Measurements from ENCODE around the gene TFEB. TPM values are rescaled to one million over a fixed set of nuclear protein-coding genes. Genes with fewer than 3 reads are reported as not detected.

The TFEB gene
- total RNA-seq, 2 donors from 2014 or later, result 16.9 to 21.7 TPM

DNA sequence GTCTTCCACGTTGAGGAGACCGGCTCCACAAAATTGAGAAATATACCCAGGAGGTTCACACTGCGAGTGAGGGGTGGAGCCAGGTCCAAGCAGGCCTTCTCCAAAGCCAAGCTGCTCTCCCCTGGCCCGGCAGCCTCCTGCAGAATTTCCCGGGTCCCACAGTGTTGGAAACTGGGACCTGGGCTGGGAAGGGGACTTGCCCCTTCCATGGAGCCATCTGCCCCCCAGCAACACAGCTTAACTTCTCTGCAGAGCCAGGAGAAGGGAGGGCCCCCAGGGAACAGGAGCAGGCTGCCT lies 61.8 kb downstream of the TFEB start:
- TF ChIP-seq, protein P1, sequence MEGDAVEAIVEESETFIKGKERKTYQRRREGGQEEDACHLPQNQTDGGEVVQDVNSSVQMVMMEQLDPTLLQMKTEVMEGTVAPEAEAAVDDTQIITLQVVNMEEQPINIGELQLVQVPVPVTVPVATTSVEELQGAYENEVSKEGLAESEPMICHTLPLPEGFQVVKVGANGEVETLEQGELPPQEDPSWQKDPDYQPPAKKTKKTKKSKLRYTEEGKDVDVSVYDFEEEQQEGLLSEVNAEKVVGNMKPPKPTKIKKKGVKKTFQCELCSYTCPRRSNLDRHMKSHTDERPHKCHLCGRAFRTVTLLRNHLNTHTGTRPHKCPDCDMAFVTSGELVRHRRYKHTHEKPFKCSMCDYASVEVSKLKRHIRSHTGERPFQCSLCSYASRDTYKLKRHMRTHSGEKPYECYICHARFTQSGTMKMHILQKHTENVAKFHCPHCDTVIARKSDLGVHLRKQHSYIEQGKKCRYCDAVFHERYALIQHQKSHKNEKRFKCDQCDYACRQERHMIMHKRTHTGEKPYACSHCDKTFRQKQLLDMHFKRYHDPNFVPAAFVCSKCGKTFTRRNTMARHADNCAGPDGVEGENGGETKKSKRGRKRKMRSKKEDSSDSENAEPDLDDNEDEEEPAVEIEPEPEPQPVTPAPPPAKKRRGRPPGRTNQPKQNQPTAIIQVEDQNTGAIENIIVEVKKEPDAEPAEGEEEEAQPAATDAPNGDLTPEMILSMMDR (IDR thresholded peaks at IDR 0.05), result no peak
- H3K4me1 ChIP-seq, result no peaks in the 10 kb centered on the region
- H3K9me3 ChIP-seq, result no peaks in the 10 kb centered on the region
- H3K36me3 ChIP-seq, result no peaks in the 10 kb centered on the region
- no peak overlapping the region for H3K4me3 ChIP-seq
- intact Hi-C loops (cut with DNase I), result no loop called here
- no peaks in the 10 kb centered on the region for H3K27me3 ChIP-seq
- H3K27ac ChIP-seq, result no peak overlapping the region
- no peak overlapping the region for H3K9ac ChIP-seq (ENCODE audit: low read depth in 2 of 2, low read length in 2 of 2)
- DNase-seq, result no peak

DNA sequence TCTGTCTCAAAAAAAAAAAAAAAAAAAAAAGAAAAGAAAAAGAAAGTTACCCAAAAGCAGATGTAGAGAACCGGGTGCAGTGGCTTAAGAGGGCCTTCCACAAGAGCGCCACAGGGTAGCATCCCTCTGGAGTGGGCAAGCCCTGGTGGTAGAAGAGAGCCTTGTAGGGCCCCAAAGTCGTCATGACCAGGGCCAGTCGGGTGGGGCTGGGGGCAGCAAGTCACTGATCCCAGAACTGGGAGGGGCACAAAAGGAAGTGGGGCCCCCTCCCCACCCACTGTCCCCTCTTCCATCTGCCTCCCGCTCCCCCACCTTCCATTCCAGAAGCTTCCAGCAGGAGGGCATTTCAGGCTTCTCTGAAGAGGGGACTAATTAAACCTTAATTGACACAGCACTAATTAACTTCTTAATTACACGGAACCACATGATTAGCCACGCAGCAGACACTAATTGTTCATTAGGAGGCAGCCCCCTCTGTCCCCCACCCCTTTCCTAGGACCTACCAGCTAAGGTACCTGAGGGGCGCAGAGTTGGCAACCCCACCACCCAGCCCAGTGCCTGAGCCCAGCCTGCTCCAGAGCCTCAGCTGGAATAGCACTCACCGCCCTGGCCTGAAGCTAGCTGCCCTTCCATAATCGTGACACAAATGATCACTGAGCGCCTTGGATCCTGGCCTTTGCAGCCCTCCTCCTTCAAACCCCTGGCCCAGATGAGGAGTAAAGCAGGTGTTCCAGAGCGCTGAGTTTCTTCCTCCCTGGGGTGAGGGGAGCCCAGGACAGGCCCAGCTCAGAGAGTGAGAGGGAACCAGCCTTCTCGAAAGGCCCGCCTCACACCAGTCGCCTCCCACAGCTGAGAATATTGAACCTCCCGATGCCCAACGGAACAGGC lies 62.3 kb downstream of the TFEB start:
- intact Hi-C loops (cut with DNase I), result no loop called here
- H3K4me3 ChIP-seq, result no peak overlapping the region
- H3K4me1 ChIP-seq, result no peaks in the 10 kb centered on the region
- H3K27ac ChIP-seq, result no peak overlapping the region
- H3K9me3 ChIP-seq, result no peaks in the 10 kb centered on the region
- no peak overlapping the region for H3K9ac ChIP-seq (ENCODE audit: low read depth in 2 of 2, low read length in 2 of 2)
- no peak for DNase-seq
- no peaks in the 10 kb centered on the region for H3K36me3 ChIP-seq
- H3K27me3 ChIP-seq, result no peaks in the 10 kb centered on the region
- TF ChIP-seq, protein P1 (IDR thresholded peaks at IDR 0.05), result no peak

DNA sequence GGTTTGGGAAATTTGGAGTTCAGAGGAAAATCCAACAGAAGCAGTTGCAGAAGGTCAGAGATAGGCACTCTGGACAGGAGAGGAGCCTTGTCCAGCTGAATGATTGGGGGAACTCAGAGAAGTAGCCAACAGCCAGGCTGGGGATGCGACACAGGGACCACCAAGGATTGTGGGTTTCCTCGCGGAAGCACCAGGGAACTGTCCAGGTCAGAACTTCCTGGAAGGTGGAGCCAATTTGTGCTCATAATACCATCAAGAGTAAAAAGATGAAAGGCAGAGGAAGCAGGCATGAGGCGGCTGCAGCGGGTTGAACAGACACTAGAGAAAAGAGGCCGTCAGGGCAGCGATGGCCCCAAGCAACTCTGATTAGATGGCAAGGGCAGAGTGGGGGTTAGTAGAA lies 63.4 kb downstream of the TFEB start:
- Histone ChIP-seq H3K9me3 (no peaks in the 10 kb centered on the region), H3K27ac (no peak overlapping the region), H3K27me3 (no peaks in the 10 kb centered on the region), H3K9ac (ENCODE audit: low read depth in 2 of 2, low read length in 2 of 2) (no peak overlapping the region), H3K36me3 (no peaks in the 10 kb centered on the region), H3K4me1 (no peaks in the 10 kb centered on the region), H3K4me3 (no peak overlapping the region)
- TF ChIP-seq, protein P1 (IDR thresholded peaks at IDR 0.05), result no peak
- DNase-seq, result no peak
- intact Hi-C loops (cut with DNase I), result no loop called here

DNA sequence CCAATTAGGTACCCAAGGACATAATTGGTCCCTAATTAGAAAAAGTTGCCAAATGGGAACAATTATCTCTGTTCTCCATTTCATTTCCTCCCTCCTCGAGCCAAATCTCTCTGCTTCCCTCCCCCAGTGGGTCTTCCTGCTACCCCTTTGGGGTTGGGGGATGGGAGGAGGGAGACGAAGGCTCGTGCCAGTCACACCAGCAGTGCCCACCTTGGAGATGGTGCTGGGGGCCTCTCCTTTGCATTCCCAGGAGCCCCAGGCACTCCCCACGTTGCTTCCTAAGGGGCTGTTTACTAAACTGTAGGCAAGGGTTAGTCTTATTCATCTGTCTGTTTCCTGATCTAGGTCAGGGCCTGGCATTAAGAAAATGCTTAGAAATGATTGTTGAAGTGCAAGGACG lies 64.0 kb downstream of the TFEB start:
- DNase-seq, result no peak
- Histone ChIP-seq H3K9me3 (no peaks in the 10 kb centered on the region), H3K27ac (no peak overlapping the region), H3K4me1 (no peaks in the 10 kb centered on the region), H3K36me3 (no peaks in the 10 kb centered on the region), H3K27me3 (no peaks in the 10 kb centered on the region), H3K9ac (ENCODE audit: low read depth in 2 of 2, low read length in 2 of 2) (no peak overlapping the region), H3K4me3 (no peak overlapping the region)
- intact Hi-C loops (cut with DNase I), result no loop called here
- TF ChIP-seq, protein P1 (IDR thresholded peaks at IDR 0.05), result no peak

DNA sequence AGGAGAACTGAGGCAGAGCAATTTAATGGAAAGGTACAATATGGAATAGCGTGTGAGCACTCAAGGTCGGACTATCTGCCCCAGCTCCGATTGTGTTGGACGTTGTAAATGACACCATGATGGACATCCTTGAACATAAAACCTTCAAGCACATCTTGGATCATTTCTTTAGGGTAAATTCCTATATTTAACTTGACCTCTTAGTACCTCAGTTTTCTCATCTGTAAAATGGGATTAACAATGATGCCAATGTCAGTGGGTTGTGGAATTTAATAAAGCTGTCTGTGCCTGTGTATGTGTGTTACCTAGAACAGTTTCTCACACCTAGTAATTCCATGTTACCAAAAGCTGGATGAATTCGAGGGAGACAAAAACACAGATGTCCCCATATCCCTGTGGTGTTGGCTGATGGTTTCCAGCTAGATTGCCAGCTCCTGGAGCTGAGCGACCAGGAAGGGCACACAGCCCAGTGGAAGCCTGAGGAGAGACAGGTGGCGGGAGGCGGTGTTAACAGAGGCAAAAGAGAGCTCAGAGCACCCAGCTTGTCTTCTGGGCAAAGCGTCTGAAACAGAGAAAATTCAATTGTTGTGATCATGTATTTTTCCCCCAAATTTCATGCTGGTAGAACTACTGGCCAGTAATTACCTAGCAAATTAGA lies 64.6 kb downstream of the TFEB start:
- no peak overlapping the region for H3K4me3 ChIP-seq
- no peak for DNase-seq
- H3K36me3 ChIP-seq, result no peaks in the 10 kb centered on the region
- no peaks in the 10 kb centered on the region for H3K27me3 ChIP-seq
- no peak overlapping the region for H3K27ac ChIP-seq
- intact Hi-C loops (cut with DNase I), result no loop called here
- TF ChIP-seq, protein P1 (IDR thresholded peaks at IDR 0.05), result no peak
- no peak overlapping the region for H3K9ac ChIP-seq (ENCODE audit: low read depth in 2 of 2, low read length in 2 of 2)
- H3K4me1 ChIP-seq, result no peaks in the 10 kb centered on the region
- no peaks in the 10 kb centered on the region for H3K9me3 ChIP-seq
